Naive B cell (primary cell): ENCODE measurements around the gene ALK. TPM values are rescaled to one million over a fixed set of nuclear protein-coding genes. Genes with fewer than 3 reads are reported as not detected.

Source experiments
- ATAC-seq, 2 donors: fragments of 150-1000 bp; cut with Tn5 transposase; 2 replicates each; pipeline ENCODE4 v1.10.0; 2021; ENCODE audit warnings: low read depth in 2 of 2, mild to moderate bottlenecking in 2 of 2, moderate library complexity in 2 of 2
- DNase-seq: peaks from one replicate; pipeline ENCODE4 v3.0.0; 2022
- H3K27ac Mint-ChIP-seq, 6 donors: one replicate each; pipeline ENCODE4 v1.8.0; 2020 to 2022; ENCODE audit warnings: mild to moderate bottlenecking in 6 of 6, mixed read lengths in 6 of 6, moderate library complexity in 5 of 6, inconsistent platforms in 2 of 6
- H3K27me3 Mint-ChIP-seq, 3 donors: one replicate each; pipeline ENCODE4 v1.8.0; 2021 to 2022; ENCODE audit warnings: mixed read lengths in 3 of 3, mild to moderate bottlenecking in 1 of 3
- H3K36me3 Mint-ChIP-seq, 2 donors: one replicate each; pipeline ENCODE4 v1.8.0; 2020 to 2022; ENCODE audit warnings: mixed read lengths in 2 of 2, inconsistent platforms in 1 of 2, mild to moderate bottlenecking in 1 of 2
- H3K4me1 Mint-ChIP-seq, 3 donors: one replicate each; pipeline ENCODE4 v1.8.0; 2020 to 2022; ENCODE audit warnings: mixed read lengths in 3 of 3, inconsistent platforms in 1 of 3, mild to moderate bottlenecking in 1 of 3, moderate library complexity in 1 of 3
- H3K4me3 Mint-ChIP-seq, 8 donors: one replicate each; pipeline ENCODE4 v1.8.0; 2020 to 2022; ENCODE audit warnings: mild to moderate bottlenecking in 8 of 8, mixed read lengths in 8 of 8, moderate library complexity in 8 of 8, inconsistent platforms in 2 of 8
- H3K9me3 Mint-ChIP-seq, 7 donors: one replicate each; pipeline ENCODE4 v1.8.0; 2020 to 2022; ENCODE audit warnings: mixed read lengths in 7 of 7, mild to moderate bottlenecking in 5 of 7, inconsistent platforms in 2 of 7, moderate library complexity in 1 of 7
- polyA plus RNA-seq, 6 donors: library from polyadenylated mRNA; unstranded; fragments of 300-500 nt; fragmentation: Illumina TruSeq; gene quantifications; one replicate each; pipeline ENCODE4 v1.2.3, GENCODE V29; 2021; ENCODE audit warnings: low read depth in 6 of 6

Gene ALK
- polyA plus RNA-seq, 6 donors from 2014 or later, result not detected

- no peaks in the 10 kb centered on the region for H3K4me1 Mint-ChIP-seq
- H3K36me3 Mint-ChIP-seq, result no peaks in the 10 kb centered on the region
- H3K9me3 Mint-ChIP-seq, result peaks cover 0 to 1% (median 0%) of the 10 kb centered on the region in 7 donors
- peak overlapping the region in 1 of 6 donors; percentile 16 for H3K27ac Mint-ChIP-seq
- DNase-seq (no peak), ATAC-seq (no peak)
- H3K4me3 Mint-ChIP-seq, result no peak overlapping the region
- H3K27me3 Mint-ChIP-seq, result peaks cover 26 to 52% (median 45%) of the 10 kb centered on the region in 3 donors
Observed at GRCh38 chr2:29894822-29895614, 26.4 kb downstream of the ALK start.

- Mint-ChIP-seq H3K9me3 (peaks cover 0 to 2% (median 0%) of the 10 kb centered on the region in 7 donors), H3K27ac (no peak overlapping the region), H3K27me3 (peaks cover 28 to 43% (median 42%) of the 10 kb centered on the region in 3 donors), H3K4me1 (no peaks in the 10 kb centered on the region), H3K4me3 (no peak overlapping the region), H3K36me3 (no peaks in the 10 kb centered on the region)
- DNase-seq (no peak), ATAC-seq (no peak)
Observed at GRCh38 chr2:29892585-29893259, 28.7 kb downstream of the ALK start.

GRCh38 chr2:29881089-29881730 is 40.2 kb downstream of the ALK start:
- peaks cover 2 to 10% (median 6%) of the 10 kb centered on the region in 7 donors for H3K9me3 Mint-ChIP-seq
- H3K36me3 Mint-ChIP-seq, result no peaks in the 10 kb centered on the region
- peaks cover 20 to 28% (median 23%) of the 10 kb centered on the region in 3 donors for H3K27me3 Mint-ChIP-seq
- H3K27ac Mint-ChIP-seq, result no peak overlapping the region
- ATAC-seq (no peak), DNase-seq (no peak)
- H3K4me1 Mint-ChIP-seq, result no peaks in the 10 kb centered on the region
- H3K4me3 Mint-ChIP-seq, result no peak overlapping the region

GRCh38 chr2:29880084-29880483 is 41.3 kb downstream of the ALK start:
- Mint-ChIP-seq H3K9me3 (peaks cover 2 to 9% (median 4%) of the 10 kb centered on the region in 7 donors), H3K36me3 (no peaks in the 10 kb centered on the region), H3K4me3 (no peak overlapping the region), H3K4me1 (no peaks in the 10 kb centered on the region), H3K27me3 (peaks cover 20 to 25% (median 23%) of the 10 kb centered on the region in 3 donors), H3K27ac (no peak overlapping the region)
- DNase-seq (no peak), ATAC-seq (no peak)

- Mint-ChIP-seq H3K4me3 (no peak overlapping the region), H3K36me3 (no peaks in the 10 kb centered on the region), H3K27me3 (peaks cover 20 to 24% (median 20%) of the 10 kb centered on the region in 3 donors), H3K4me1 (no peaks in the 10 kb centered on the region), H3K9me3 (peaks cover under 1 to 6% (median 4%) of the 10 kb centered on the region in 7 donors), H3K27ac (no peak overlapping the region)
- no peak for DNase-seq
- ATAC-seq, result no peak
Observed at GRCh38 chr2:29879456-29879855, 41.9 kb downstream of the ALK start.

- DNase-seq (no peak), ATAC-seq (no peak)
- Mint-ChIP-seq H3K9me3 (peaks cover 0 to 4% (median 0%) of the 10 kb centered on the region in 7 donors), H3K4me3 (no peak overlapping the region), H3K27me3 (peaks cover 16 to 25% (median 20%) of the 10 kb centered on the region in 3 donors), H3K36me3 (no peaks in the 10 kb centered on the region), H3K4me1 (no peaks in the 10 kb centered on the region), H3K27ac (no peak overlapping the region)
Observed at GRCh38 chr2:29878898-29879297, 42.5 kb downstream of the ALK start.

GRCh38 chr2:29876374-29876773 is 45.0 kb downstream of the ALK start:
- H3K4me1 Mint-ChIP-seq, result no peaks in the 10 kb centered on the region
- H3K9me3 Mint-ChIP-seq, result peaks cover 0 to 2% (median 0%) of the 10 kb centered on the region in 7 donors
- DNase-seq (no peak), ATAC-seq (no peak)
- peaks cover 9 to 20% (median 11%) of the 10 kb centered on the region in 3 donors for H3K27me3 Mint-ChIP-seq
- H3K4me3 Mint-ChIP-seq, result no peak overlapping the region
- no peak overlapping the region for H3K27ac Mint-ChIP-seq
- H3K36me3 Mint-ChIP-seq, result no peaks in the 10 kb centered on the region

- Mint-ChIP-seq H3K9me3 (peaks cover 0 to 2% (median 0%) of the 10 kb centered on the region in 7 donors), H3K4me3 (no peak overlapping the region), H3K27me3 (peaks cover 6 to 20% (median 9%) of the 10 kb centered on the region in 3 donors), H3K36me3 (no peaks in the 10 kb centered on the region), H3K4me1 (no peaks in the 10 kb centered on the region), H3K27ac (no peak overlapping the region)
- ATAC-seq (no peak), DNase-seq (no peak)
Observed at GRCh38 chr2:29874745-29875144, 46.6 kb downstream of the ALK start.

- Mint-ChIP-seq H3K4me3 (no peak overlapping the region), H3K36me3 (no peaks in the 10 kb centered on the region), H3K9me3 (peaks cover 0 to 2% (median 0%) of the 10 kb centered on the region in 7 donors), H3K27ac (no peak overlapping the region), H3K4me1 (no peaks in the 10 kb centered on the region), H3K27me3 (peaks cover 0 to 18% (median 4%) of the 10 kb centered on the region in 3 donors)
- DNase-seq (no peak), ATAC-seq (no peak)
Observed at GRCh38 chr2:29872870-29873269, 48.5 kb downstream of the ALK start.

- Mint-ChIP-seq H3K27ac (no peak overlapping the region), H3K9me3 (peaks cover 0 to 2% (median 0%) of the 10 kb centered on the region in 7 donors), H3K27me3 (peaks cover 0 to 27% (median 9%) of the 10 kb centered on the region in 3 donors), H3K4me1 (no peaks in the 10 kb centered on the region), H3K36me3 (no peaks in the 10 kb centered on the region), H3K4me3 (no peak overlapping the region)
- no peak for DNase-seq
- no peak for ATAC-seq
Observed at GRCh38 chr2:29871541-29871940, 49.8 kb downstream of the ALK start.

GRCh38 chr2:29865512-29865911 is 55.9 kb downstream of the ALK start:
- Mint-ChIP-seq H3K27ac (no peak overlapping the region), H3K36me3 (no peaks in the 10 kb centered on the region), H3K9me3 (peaks cover 0 to 5% (median 0%) of the 10 kb centered on the region in 7 donors), H3K4me3 (no peak overlapping the region), H3K27me3 (peaks cover 7 to 31% (median 25%) of the 10 kb centered on the region in 3 donors), H3K4me1 (no peaks in the 10 kb centered on the region)
- ATAC-seq (no peak), DNase-seq (no peak)

GRCh38 chr2:29864988-29865387 is 56.4 kb downstream of the ALK start:
- Mint-ChIP-seq H3K9me3 (peaks cover 0 to 6% (median 0%) of the 10 kb centered on the region in 7 donors), H3K27me3 (peaks cover 12 to 37% (median 27%) of the 10 kb centered on the region in 3 donors), H3K4me1 (no peaks in the 10 kb centered on the region), H3K27ac (no peak overlapping the region), H3K4me3 (no peak overlapping the region), H3K36me3 (peaks cover 0 to 1% of the 10 kb centered on the region in 2 donors)
- ATAC-seq (no peak), DNase-seq (no peak)

GRCh38 chr2:29855924-29856639 is 65.3 kb downstream of the ALK start:
- Mint-ChIP-seq H3K27ac (no peak overlapping the region), H3K36me3 (peaks cover 0 to 20% of the 10 kb centered on the region in 2 donors), H3K4me1 (no peaks in the 10 kb centered on the region), H3K9me3 (peaks cover 7 to 21% (median 15%) of the 10 kb centered on the region in 7 donors), H3K4me3 (no peak overlapping the region), H3K27me3 (peaks cover 27 to 43% (median 32%) of the 10 kb centered on the region in 3 donors)
- no peak for DNase-seq
- no peak for ATAC-seq
